Esophagus squamous epithelium (tissue), 4 donors: ENCODE measurements around the gene CELA2B.

Experiments
- POLR2A ChIP-seq, 4 donors: fragments of 450-650 bp; IDR thresholded peaks; one replicate each; pipeline ENCODE4 v1.6.1; 2017; ENCODE audit warnings: antibody characterized with exemption in 4 of 4, mild to moderate bottlenecking in 4 of 4, moderate library complexity in 3 of 4
- TF ChIP-seq, protein P1 (sequence below), 6 experiments: fragments of 450-650 bp in 4 of 6; fragments of 200-600 bp in 2 of 6; sonication (generic) in 2 of 6; IDR thresholded peaks; one replicate each; pipeline ENCODE4 v1.5.1; 2016 to 2019; ENCODE audit warnings: antibody characterized with exemption in 6 of 6, mild to moderate bottlenecking in 4 of 6, moderate library complexity in 4 of 6

DNA sequence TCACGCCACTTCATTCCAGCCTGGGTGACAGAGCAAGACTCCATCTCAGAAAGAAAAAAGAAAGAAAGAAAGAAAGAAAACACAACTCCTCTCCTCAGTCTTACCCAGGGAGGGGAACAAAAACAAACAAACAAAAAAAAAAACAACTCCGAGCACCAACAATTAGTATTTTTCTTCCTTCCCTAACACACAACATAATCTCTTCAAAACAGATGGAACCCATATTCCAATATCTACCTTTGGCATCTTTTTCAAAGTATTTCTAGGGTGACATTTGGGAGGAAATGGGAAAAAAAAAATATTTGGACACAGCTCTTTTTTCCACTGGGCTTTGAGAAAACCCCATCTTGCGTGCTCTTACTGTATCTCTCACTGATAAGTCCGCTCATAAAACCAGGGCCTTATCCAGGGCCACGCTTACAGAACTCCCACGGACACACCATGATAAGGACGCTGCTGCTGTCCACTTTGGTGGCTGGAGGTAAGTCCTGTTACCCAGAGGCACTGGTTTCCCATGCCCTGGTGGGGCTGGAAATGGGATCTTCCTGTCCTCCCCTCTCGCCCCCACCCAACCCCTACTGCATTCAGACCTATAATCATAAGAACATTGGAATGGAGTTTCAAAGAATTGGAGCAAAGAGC is 19.5 kb upstream of the CELA2B start, which contains the start of gene CELA2A:
- TF ChIP-seq POLR2A (IDR thresholded peaks at IDR 0.05): no peak
- TF ChIP-seq, protein P1, sequence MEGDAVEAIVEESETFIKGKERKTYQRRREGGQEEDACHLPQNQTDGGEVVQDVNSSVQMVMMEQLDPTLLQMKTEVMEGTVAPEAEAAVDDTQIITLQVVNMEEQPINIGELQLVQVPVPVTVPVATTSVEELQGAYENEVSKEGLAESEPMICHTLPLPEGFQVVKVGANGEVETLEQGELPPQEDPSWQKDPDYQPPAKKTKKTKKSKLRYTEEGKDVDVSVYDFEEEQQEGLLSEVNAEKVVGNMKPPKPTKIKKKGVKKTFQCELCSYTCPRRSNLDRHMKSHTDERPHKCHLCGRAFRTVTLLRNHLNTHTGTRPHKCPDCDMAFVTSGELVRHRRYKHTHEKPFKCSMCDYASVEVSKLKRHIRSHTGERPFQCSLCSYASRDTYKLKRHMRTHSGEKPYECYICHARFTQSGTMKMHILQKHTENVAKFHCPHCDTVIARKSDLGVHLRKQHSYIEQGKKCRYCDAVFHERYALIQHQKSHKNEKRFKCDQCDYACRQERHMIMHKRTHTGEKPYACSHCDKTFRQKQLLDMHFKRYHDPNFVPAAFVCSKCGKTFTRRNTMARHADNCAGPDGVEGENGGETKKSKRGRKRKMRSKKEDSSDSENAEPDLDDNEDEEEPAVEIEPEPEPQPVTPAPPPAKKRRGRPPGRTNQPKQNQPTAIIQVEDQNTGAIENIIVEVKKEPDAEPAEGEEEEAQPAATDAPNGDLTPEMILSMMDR (IDR thresholded peaks at IDR 0.05): no peak
